RWPE1 (cell line): ENCODE data around the gene KRTAP5-1.
"Not testable (repeated sequence)": the region's sequence is repeated elsewhere in the genome, so short reads cannot be mapped to it uniquely, and the experiment has no call there.

ENCODE experiments used
- CTCF ChIA-PET: fragments of 350-600 bp; sonication (Branson Sonifier 250); formaldehyde crosslinking; extraction: SDS; loops from one replicate; lab custom pipeline; 2021; lab: Yijun Ruan, JAX
- POLR2A ChIA-PET: fragments of 400-600 bp; formaldehyde crosslinking; extraction: SDS; loops from one replicate; lab custom pipeline; 2020; ENCODE audit warnings: antibody characterized with exemption; ENCODE audit not compliant: low non-redundant PET; lab: Yijun Ruan, JAX
- DNase-seq: peaks from one replicate; pipeline ENCODE4 v3.0.0; 2012; ENCODE audit warnings: low spot score
- H3K27ac ChIP-seq: fragments of 450-650 bp; 2 replicates; pipeline ENCODE4 v1.5.1; 2017
- TF ChIP-seq, protein P1 (sequence below): fragments of 450-650 bp; conservative IDR thresholded peaks from 2 replicates; pipeline ENCODE4 v1.5.1; 2017; ENCODE audit warnings: low read depth, mild to moderate bottlenecking

The KRTAP5-1 gene

GRCh38 chr11:1584661-1585370 lies at the start of gene KRTAP5-1:
Gene KRTAP5-1 (minus strand): TSS chr11:1585283. CDS start chr11:1585249, 34 bp downstream.
- DNase-seq, POLR2A ChIA-PET, H3K27ac ChIP-seq: not testable (repeated sequence)
- CTCF ChIA-PET = interaction anchor here (0.8 kb wide), 1 partner anchor 10 kb away, joined by 3 read pairs; no protein-coding TSS in a partner anchor

DNA sequence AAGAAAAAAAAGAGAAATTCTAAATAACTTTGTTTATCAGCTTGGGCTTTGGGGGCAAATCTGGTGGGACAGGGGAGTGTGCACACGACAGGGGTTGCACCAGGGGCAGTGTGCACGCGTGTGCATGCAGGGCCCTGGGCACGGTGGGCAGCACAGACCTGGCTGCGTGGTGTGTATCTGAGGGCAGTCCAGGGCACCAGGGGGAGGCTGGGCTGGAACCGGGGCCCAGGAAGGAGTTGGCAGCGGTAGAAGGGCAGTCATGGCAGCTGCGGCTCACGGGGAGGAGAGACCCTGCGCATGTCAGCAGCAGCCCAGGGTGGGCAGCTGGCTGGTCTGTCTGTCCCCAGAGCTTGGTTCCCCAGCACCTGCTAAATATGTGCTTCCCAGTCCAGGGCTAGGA lies 48.8 kb upstream of the KRTAP5-1 start:
- no peak overlapping the region for H3K27ac ChIP-seq
- TF ChIP-seq, protein P1, sequence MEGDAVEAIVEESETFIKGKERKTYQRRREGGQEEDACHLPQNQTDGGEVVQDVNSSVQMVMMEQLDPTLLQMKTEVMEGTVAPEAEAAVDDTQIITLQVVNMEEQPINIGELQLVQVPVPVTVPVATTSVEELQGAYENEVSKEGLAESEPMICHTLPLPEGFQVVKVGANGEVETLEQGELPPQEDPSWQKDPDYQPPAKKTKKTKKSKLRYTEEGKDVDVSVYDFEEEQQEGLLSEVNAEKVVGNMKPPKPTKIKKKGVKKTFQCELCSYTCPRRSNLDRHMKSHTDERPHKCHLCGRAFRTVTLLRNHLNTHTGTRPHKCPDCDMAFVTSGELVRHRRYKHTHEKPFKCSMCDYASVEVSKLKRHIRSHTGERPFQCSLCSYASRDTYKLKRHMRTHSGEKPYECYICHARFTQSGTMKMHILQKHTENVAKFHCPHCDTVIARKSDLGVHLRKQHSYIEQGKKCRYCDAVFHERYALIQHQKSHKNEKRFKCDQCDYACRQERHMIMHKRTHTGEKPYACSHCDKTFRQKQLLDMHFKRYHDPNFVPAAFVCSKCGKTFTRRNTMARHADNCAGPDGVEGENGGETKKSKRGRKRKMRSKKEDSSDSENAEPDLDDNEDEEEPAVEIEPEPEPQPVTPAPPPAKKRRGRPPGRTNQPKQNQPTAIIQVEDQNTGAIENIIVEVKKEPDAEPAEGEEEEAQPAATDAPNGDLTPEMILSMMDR = no peak
- DNase-seq = no peak
- ChIA-PET POLR2A (no interaction called here), CTCF (no interaction called here)

- H3K27ac ChIP-seq = no peak overlapping the region
- no peak for DNase-seq
- POLR2A ChIA-PET = no interaction called here
- TF ChIP-seq, protein P1 = no peak
- CTCF ChIA-PET = interaction anchor here (0.6 to 1.7 kb wide), 4 partner anchors 9 to 62 kb away, joined by 3 to 8 read pairs (median 4); no protein-coding TSS in a partner anchor
Observed at GRCh38 chr11:1632053-1632714, 47.1 kb upstream of the KRTAP5-1 start.

DNA sequence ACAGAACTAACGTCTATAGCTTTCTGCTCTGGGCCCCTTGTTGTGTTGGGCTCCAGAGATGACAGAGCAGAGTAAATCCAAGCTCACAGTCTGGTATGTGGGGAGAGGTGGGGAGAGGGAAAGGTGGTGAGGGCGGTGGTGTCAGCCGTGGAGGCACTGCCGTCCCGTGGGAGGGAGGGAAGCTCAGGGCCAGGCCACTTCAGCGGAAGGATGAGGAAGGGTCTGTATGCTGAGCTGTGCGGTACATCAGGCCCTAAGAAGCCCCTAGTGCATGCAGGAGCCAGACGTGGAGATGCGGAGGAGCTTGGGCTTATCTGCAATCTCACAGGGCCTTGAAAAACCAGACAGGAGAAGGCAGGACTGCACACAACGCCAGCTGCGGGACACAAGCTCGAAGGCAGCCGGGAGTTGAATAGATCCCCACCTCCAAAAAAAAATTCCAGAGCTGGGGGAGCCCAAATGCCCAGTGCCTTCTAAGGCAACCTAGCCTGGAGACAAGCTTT lies 46.0 kb upstream of the KRTAP5-1 start:
- ChIA-PET POLR2A (interaction anchor here (0.6 kb wide), 1 partner anchor 121 kb away, joined by 3 read pairs; no protein-coding TSS in a partner anchor), CTCF (interaction anchor here (0.6 to 1.7 kb wide), 5 partner anchors 9 to 210 kb away, joined by 4 to 8 read pairs (median 5); no protein-coding TSS in a partner anchor)
- DNase-seq = no peak
- no peak overlapping the region for H3K27ac ChIP-seq
- TF ChIP-seq, protein P1 = no peak

DNA sequence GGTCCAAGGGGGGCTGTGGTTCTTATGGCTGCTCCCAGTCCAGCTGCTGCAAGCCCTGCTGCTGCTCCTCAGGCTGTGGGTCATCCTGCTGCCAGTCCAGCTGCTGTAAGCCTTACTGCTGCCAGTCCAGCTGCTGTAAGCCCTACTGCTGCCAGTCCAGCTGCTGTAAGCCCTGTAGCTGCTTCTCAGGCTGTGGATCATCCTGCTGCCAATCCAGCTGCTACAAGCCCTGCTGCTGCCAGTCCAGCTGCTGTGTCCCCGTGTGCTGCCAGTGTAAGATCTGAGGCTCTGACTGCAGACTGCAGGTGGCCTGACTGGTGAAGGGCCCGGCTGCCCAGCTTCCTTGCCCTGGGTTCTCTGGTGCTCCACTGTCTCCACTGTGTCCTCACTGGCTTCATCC lies 45.2 kb upstream of the KRTAP5-1 start:
- TF ChIP-seq, protein P1 = no peak
- ChIA-PET POLR2A (no interaction called here), CTCF (interaction anchor here (1.4 kb wide), 2 partner anchors 9 to 22 kb away, joined by 5 to 6 read pairs; no protein-coding TSS in a partner anchor)
- no peak overlapping the region for H3K27ac ChIP-seq
- DNase-seq = no peak

DNA sequence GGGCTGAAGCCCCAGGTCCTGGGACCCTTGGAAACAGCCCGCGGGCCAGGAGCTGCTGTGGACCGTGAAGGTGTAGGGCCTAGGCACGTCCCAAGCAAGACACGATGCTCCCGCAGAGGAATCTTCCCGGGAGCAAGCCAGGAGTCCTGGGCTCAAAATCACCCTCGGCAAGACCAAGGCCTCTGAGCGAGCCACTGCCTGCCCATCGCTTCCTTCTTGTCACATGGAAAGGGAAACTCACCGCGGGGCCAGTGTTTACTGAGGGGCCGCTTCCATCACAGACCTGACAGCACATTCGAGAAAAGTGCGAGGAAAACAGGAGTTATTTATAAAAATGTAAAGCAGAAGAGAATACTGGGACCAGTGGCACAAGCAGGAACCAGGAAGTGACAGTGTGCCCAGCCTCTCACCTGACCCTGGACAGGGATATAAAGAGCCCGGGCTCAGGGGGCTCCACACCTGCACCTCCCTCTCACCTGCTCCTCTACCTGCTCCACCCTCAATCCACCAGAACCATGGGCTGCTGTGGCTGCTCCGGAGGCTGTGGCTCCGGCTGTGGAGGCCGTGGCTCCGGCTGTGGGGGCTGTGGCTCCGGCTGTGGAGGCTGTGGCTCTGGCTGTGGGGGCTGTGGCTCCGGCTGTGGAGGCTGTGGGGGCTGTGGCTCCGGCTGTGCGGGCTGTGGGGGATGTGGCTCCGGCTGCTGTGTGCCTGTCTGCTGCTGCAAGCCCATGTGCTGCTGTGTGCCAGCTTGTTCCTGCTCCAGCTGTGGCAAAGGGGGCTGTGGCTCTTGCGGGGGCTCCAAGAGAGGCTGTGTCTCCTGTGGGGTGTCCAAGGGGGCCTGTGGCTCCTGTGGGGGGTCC lies 44.5 kb upstream of the KRTAP5-1 start, which contains the start of gene KRTAP5-5:
KRTAP5-5 (plus strand) TSS at position 450 of the 860 bp plus-strand sequence; CDS start at position 516, 66 bp downstream.
- DNase-seq = no peak
- TF ChIP-seq, protein P1 = no peak
- H3K27ac ChIP-seq = no peak within 1 kb of the TSS
- ChIA-PET POLR2A (no interaction called here), CTCF (interaction anchor here (0.5 to 0.9 kb wide), 6 partner anchors 8 to 699 kb away, joined by 3 to 4 read pairs (median 4); no protein-coding TSS in a partner anchor)
